Esophagus muscularis mucosa (tissue), 4 donors: ENCODE data around the gene SLC25A13. TPM values are rescaled to one million over a fixed set of nuclear protein-coding genes. Genes with fewer than 3 reads are reported as not detected.

Experiments used
- DNase-seq: peaks from one replicate; pipeline ENCODE4 v3.0.0-alpha.2; 2017; ENCODE audit errors: extremely low spot score
- H3K27ac ChIP-seq, 4 donors: fragments of 200-600 bp; sonication (generic); replicated peaks in 1 of 4; 1 replicate in 3 of 4; 2 replicates in 1 of 4; pipeline ENCODE4 v1.5.1; 2016 to 2019; ENCODE audit warnings: mild to moderate bottlenecking in 1 of 4
- H3K27me3 ChIP-seq, 4 donors: fragments of 200-600 bp; sonication (generic); one replicate each; pipeline versions ENCODE4 v1.5.1 to v1.6.0; 2016 to 2019
- H3K36me3 ChIP-seq, 4 donors: fragments of 200-600 bp; sonication (generic); one replicate each; pipeline ENCODE4 v1.5.1; 2016 to 2019
- H3K4me1 ChIP-seq, 4 donors: fragments of 200-600 bp; sonication (generic); one replicate each; pipeline ENCODE4 v1.5.1; 2016 to 2019
- H3K4me3 ChIP-seq, 4 donors: fragments of 200-600 bp; sonication (generic); 1 replicate in 2 of 4; 2 replicates in 2 of 4; pipeline ENCODE4 v1.5.1; 2016 to 2019; ENCODE audit warnings: mild to moderate bottlenecking in 4 of 4, moderate library complexity in 1 of 4
- H3K9me3 ChIP-seq, 4 donors: fragments of 200-600 bp; sonication (generic); 1 replicate in 3 of 4; 2 replicates in 1 of 4; pipeline ENCODE4 v1.5.1; 2016 to 2019
- CTCF ChIP-seq, 3 experiments: fragments of 200-600 bp in 2 of 3; fragments of 450-650 bp in 1 of 3; sonication (generic) in 2 of 3; IDR thresholded peaks; one replicate each; pipeline ENCODE4 v1.5.1; 2017 to 2019; ENCODE audit warnings: antibody characterized with exemption in 3 of 3, mild to moderate bottlenecking in 2 of 3, moderate library complexity in 1 of 3
- EP300 ChIP-seq: sonication (generic); formaldehyde crosslinking; IDR thresholded peaks from one replicate; pipeline ENCODE4 v1.6.1; 2017; ENCODE audit warnings: antibody characterized with exemption
- POLR2A ChIP-seq: fragments of 450-650 bp; IDR thresholded peaks from one replicate; pipeline ENCODE4 v1.6.1; 2017; ENCODE audit warnings: antibody characterized with exemption, moderate library complexity, mild to moderate bottlenecking, low read depth
- POLR2AphosphoS5 ChIP-seq, 2 donors: sonication (generic); formaldehyde crosslinking; IDR thresholded peaks; one replicate each; pipeline ENCODE4 v1.6.1; 2017; ENCODE audit warnings: antibody characterized with exemption in 2 of 2
- WGBS: methylation state at CpG from one replicate; pipeline ENCODE4 v1.1.5; 2018; 5-methylcytosine and 5-hydroxymethylcytosine counted together
- intact Hi-C: fragments of 100-400 bp; cut with DNase I; formaldehyde crosslinking; loops from one replicate; pipeline ENCODE4 v1.15.1; 2023
- total RNA-seq, 4 donors: library from RNA; depleted of rRNA; stranded (reverse); fragments of >200 nt; gene quantifications; one replicate each; pipeline versions ENCODE4 v1.1.0 to v1.2.1, GENCODE V29; 2016

The SLC25A13 gene
- total RNA-seq, 4 donors from 2014 or later, result 8.6 to 17.4 (median 14.4) TPM

GRCh38 chr7:96144260-96144526 lies 177.7 kb downstream of the SLC25A13 start:
- intact Hi-C loops, result no loop called here
- WGBS, result 67% methylated on average over 1 of the region's 1 CpG
- H3K36me3 ChIP-seq, result peaks cover 4 to 56% (median 25%) of the 10 kb centered on the region in 4 donors

GRCh38 chr7:96143495-96144259 lies 178.2 kb downstream of the SLC25A13 start:
- intact Hi-C loops, result no loop called here
- H3K4me1 ChIP-seq, result no peaks in the 10 kb centered on the region
- no peak overlapping the region for H3K27ac ChIP-seq
- no peak overlapping the region for H3K4me3 ChIP-seq
- WGBS, result 86% methylated on average over 1 of the region's 1 CpG
- no peak for DNase-seq
- TF ChIP-seq EP300 (no peak), POLR2AphosphoS5 (IDR thresholded peaks at IDR 0.05) (no peak), POLR2A (no peak), CTCF (IDR thresholded peaks at IDR 0.05) (no peak)
- no peaks in the 10 kb centered on the region for H3K9me3 ChIP-seq
- no peaks in the 10 kb centered on the region for H3K27me3 ChIP-seq
- peaks cover 4 to 54% (median 25%) of the 10 kb centered on the region in 4 donors for H3K36me3 ChIP-seq

More at GRCh38 chr7:96144260-96144526, 177.7 kb downstream of the SLC25A13 start:
- no peak overlapping the region for H3K27ac ChIP-seq
- H3K9me3 ChIP-seq, result no peaks in the 10 kb centered on the region
- DNase-seq, result no peak
- no peaks in the 10 kb centered on the region for H3K4me1 ChIP-seq
- no peaks in the 10 kb centered on the region for H3K27me3 ChIP-seq
- no peak overlapping the region for H3K4me3 ChIP-seq
- TF ChIP-seq CTCF (IDR thresholded peaks at IDR 0.05), result no peak
- TF ChIP-seq POLR2A, result no peak
- no peak for TF ChIP-seq POLR2AphosphoS5 (IDR thresholded peaks at IDR 0.05)

GRCh38 chr7:96136600-96137239 lies 185.2 kb downstream of the SLC25A13 start:
- Histone ChIP-seq H3K27me3 (no peaks in the 10 kb centered on the region), H3K9me3 (no peaks in the 10 kb centered on the region), H3K4me3 (no peak overlapping the region), H3K27ac (no peak overlapping the region), H3K4me1 (no peaks in the 10 kb centered on the region), H3K36me3 (peaks cover 0 to 53% (median 19%) of the 10 kb centered on the region in 4 donors)
- WGBS, result 96% methylated on average over 5 of the region's 5 CpGs
- intact Hi-C loops, result no loop called here
- TF ChIP-seq POLR2AphosphoS5 (IDR thresholded peaks at IDR 0.05), result no peak
- TF ChIP-seq CTCF (IDR thresholded peaks at IDR 0.05), result no peak
- no peak for TF ChIP-seq EP300
- TF ChIP-seq POLR2A, result no peak
- no peak for DNase-seq

GRCh38 chr7:96135241-96135640 lies 186.7 kb downstream of the SLC25A13 start:
- Histone ChIP-seq H3K4me1 (no peaks in the 10 kb centered on the region), H3K36me3 (peaks cover 7 to 60% (median 31%) of the 10 kb centered on the region in 4 donors), H3K9me3 (no peaks in the 10 kb centered on the region), H3K4me3 (no peak overlapping the region), H3K27ac (no peak overlapping the region), H3K27me3 (no peaks in the 10 kb centered on the region)
- TF ChIP-seq POLR2A (no peak), CTCF (IDR thresholded peaks at IDR 0.05) (no peak), EP300 (no peak), POLR2AphosphoS5 (IDR thresholded peaks at IDR 0.05) (no peak)
- 72% methylated on average over 2 of the region's 2 CpGs for WGBS
- DNase-seq, result no peak
- intact Hi-C loops, result no loop called here
